GM12892 (cell line): ENCODE measurements around the gene PEX11A.

Experiments used
- DNase-seq: peaks from one replicate; pipeline ENCODE4 v3.0.0; 2011; ENCODE audit not compliant: insufficient read length
- FAIRE-seq: peaks from 2 replicates; lab custom pipeline; 2011; peaks lifted over from hg19 to GRCh38; lab: Jason Lieb, UNC
- POLR2A ChIP-seq: IDR thresholded peaks from 2 replicates; pipeline ENCODE4 v1.6.1; 2011; ENCODE audit warnings: low read depth, low read length, control low read depth
- POLR2AphosphoS5 ChIP-seq: IDR thresholded peaks from 2 replicates; pipeline ENCODE4 v1.6.1; 2011; ENCODE audit warnings: low read depth, low read length, control low read depth
- TAF1 ChIP-seq: IDR thresholded peaks from 2 replicates; pipeline ENCODE4 v1.6.1; 2011; ENCODE audit warnings: low read depth, mild to moderate bottlenecking, control low read depth, low read length, borderline replicate concordance

Gene PEX11A

GRCh38 chr15:89632563-89633430, 57.8 kb downstream of the PEX11A start:
- FAIRE-seq (no peak), DNase-seq (no peak)
- no peak for TF ChIP-seq POLR2A
- TF ChIP-seq POLR2AphosphoS5: no peak
- no peak for TF ChIP-seq TAF1

- no peak for FAIRE-seq
- no peak for TF ChIP-seq TAF1
- TF ChIP-seq POLR2AphosphoS5: no peak
- TF ChIP-seq POLR2A: no peak
- DNase-seq: no peak
These were observed 58.7 kb downstream of the PEX11A start for GRCh38 chr15:89631902-89632264.
